Thyroid gland (tissue), 4 donors: Measurements from ENCODE around the gene CNN1. TPM values are rescaled to one million over a fixed set of nuclear protein-coding genes. Genes with fewer than 3 reads are reported as not detected.

Experiments
- DNase-seq, 2 donors: peaks; one replicate each; pipeline ENCODE4 v3.0.0-alpha.2; 2019
- H3K27ac ChIP-seq, 3 donors: fragments of 200-600 bp; sonication (generic); 1 replicate in 2 of 3; 2 replicates in 1 of 3; pipeline ENCODE4 v1.5.1; 2016 to 2019; ENCODE audit warnings: mild to moderate bottlenecking in 1 of 3, moderate library complexity in 1 of 3
- H3K27me3 ChIP-seq: fragments of 200-600 bp; sonication (generic); one replicate; pipeline ENCODE4 v1.5.1; 2019
- H3K36me3 ChIP-seq, 2 donors: fragments of 200-600 bp; sonication (generic); one replicate each; pipeline ENCODE4 v1.5.1; 2016 to 2019
- H3K4me1 ChIP-seq, 2 donors: fragments of 200-600 bp; sonication (generic); one replicate each; pipeline ENCODE4 v1.5.1; 2017 to 2019
- H3K4me3 ChIP-seq, 3 donors: fragments of 200-600 bp; sonication (generic); replicated peaks in 1 of 3; 1 replicate in 2 of 3; 2 replicates in 1 of 3; pipeline ENCODE4 v1.5.1; 2016; ENCODE audit warnings: mild to moderate bottlenecking in 1 of 3
- H3K9me3 ChIP-seq: fragments of 200-600 bp; sonication (generic); one replicate; pipeline ENCODE4 v1.5.1; 2017
- POLR2A ChIP-seq, 2 donors: fragments of 450-650 bp; IDR thresholded peaks; one replicate each; pipeline ENCODE4 v1.6.1; 2017; ENCODE audit warnings: antibody characterized with exemption in 2 of 2, mild to moderate bottlenecking in 2 of 2, moderate library complexity in 1 of 2
- WGBS, 2 donors: methylation state at CpG; one replicate each; pipeline ENCODE4 v1.1.5; 2017; 5-methylcytosine and 5-hydroxymethylcytosine counted together
- intact Hi-C: fragments of 100-400 bp; cut with DNase I; formaldehyde crosslinking; loops from one replicate; pipeline ENCODE4 v1.15.1; 2023
- total RNA-seq, 4 donors: library from RNA; depleted of rRNA; stranded (reverse); fragments of >200 nt; gene quantifications; one replicate each; pipeline ENCODE4 v1.2.3, GENCODE V29; 2016
- TF ChIP-seq, protein P1 (sequence below), 6 experiments: fragments of 200-600 bp in 3 of 6; fragments of 450-650 bp in 3 of 6; sonication (generic) in 3 of 6; IDR thresholded peaks; one replicate each; pipeline ENCODE4 v1.5.1; 2016 to 2019; ENCODE audit warnings: antibody characterized with exemption in 6 of 6, mild to moderate bottlenecking in 2 of 6, inconsistent platforms in 1 of 6, moderate library complexity in 1 of 6

CNN1 gene
- total RNA-seq, 4 donors from 2014 or later = 6.3 to 21.6 (median 8.7) TPM

DNA sequence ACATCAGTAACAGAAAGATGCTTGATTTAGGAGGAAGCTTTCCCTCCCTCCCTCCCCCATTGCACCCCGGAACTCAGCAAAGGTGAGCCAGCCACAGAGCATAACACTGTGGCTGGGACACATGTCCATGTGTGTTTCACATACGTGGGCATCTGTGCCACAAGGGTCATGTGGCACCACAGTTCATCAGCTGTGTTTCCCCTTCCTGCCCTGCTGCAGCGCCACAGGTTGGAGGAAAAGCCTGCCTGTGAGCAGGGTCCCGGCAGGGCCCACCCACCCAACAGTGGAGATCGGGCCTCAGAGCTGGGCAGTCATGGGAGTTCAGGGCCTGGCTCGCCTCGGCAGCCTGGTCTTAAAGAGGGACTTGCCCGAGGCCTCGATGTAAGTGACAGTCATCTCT, 36.0 kb downstream of the CNN1 start:
- H3K9me3 ChIP-seq = no peaks in the 10 kb centered on the region
- H3K4me3 ChIP-seq = no peak overlapping the region
- peaks cover 4 to 7% of the 10 kb centered on the region in 2 donors for H3K4me1 ChIP-seq
- intact Hi-C loops = no loop called here
- 66 to 89% methylated on average over 5 to 7 of the region's 9 CpGs for WGBS, 2 donors
- H3K36me3 ChIP-seq = no peaks in the 10 kb centered on the region
- DNase-seq = no peak
- H3K27ac ChIP-seq = no peak overlapping the region
- no peaks in the 10 kb centered on the region for H3K27me3 ChIP-seq
- TF ChIP-seq, protein P1, sequence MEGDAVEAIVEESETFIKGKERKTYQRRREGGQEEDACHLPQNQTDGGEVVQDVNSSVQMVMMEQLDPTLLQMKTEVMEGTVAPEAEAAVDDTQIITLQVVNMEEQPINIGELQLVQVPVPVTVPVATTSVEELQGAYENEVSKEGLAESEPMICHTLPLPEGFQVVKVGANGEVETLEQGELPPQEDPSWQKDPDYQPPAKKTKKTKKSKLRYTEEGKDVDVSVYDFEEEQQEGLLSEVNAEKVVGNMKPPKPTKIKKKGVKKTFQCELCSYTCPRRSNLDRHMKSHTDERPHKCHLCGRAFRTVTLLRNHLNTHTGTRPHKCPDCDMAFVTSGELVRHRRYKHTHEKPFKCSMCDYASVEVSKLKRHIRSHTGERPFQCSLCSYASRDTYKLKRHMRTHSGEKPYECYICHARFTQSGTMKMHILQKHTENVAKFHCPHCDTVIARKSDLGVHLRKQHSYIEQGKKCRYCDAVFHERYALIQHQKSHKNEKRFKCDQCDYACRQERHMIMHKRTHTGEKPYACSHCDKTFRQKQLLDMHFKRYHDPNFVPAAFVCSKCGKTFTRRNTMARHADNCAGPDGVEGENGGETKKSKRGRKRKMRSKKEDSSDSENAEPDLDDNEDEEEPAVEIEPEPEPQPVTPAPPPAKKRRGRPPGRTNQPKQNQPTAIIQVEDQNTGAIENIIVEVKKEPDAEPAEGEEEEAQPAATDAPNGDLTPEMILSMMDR (IDR thresholded peaks at IDR 0.05) = no peak
- TF ChIP-seq POLR2A (IDR thresholded peaks at IDR 0.05) = no peak

DNA sequence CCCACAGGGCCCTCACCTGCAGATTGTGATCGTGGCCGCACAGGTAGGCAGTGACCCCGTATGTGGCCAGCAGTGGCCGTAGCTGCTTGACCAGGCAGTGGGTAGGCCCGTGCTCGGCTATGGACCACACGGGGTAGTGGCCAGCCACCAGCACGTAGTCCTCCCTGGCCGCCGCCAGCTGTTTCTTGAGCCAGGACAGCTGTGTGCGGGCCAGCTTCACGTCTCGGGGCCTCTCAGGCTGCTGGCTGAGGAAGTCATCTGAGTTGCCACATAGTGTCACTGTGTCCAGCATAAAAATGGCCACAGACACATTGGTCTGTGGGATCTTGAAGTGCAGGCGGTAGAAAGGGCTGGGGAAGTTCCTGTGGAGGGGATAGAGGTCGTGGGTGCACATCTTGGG, 37.6 kb downstream of the CNN1 start:
- no peak for TF ChIP-seq POLR2A (IDR thresholded peaks at IDR 0.05)
- TF ChIP-seq, protein P1 (IDR thresholded peaks at IDR 0.05) = no peak
- intact Hi-C loops = no loop called here
- WGBS, 2 donors = 81 to 88% methylated on average over 3 to 6 of the region's 15 CpGs
- no peaks in the 10 kb centered on the region for H3K27me3 ChIP-seq
- H3K4me1 ChIP-seq = peaks cover 4 to 8% of the 10 kb centered on the region in 2 donors
- no peaks in the 10 kb centered on the region for H3K36me3 ChIP-seq
- H3K9me3 ChIP-seq = no peaks in the 10 kb centered on the region
- no peak overlapping the region for H3K27ac ChIP-seq
- no peak for DNase-seq
- H3K4me3 ChIP-seq = no peak overlapping the region

DNA sequence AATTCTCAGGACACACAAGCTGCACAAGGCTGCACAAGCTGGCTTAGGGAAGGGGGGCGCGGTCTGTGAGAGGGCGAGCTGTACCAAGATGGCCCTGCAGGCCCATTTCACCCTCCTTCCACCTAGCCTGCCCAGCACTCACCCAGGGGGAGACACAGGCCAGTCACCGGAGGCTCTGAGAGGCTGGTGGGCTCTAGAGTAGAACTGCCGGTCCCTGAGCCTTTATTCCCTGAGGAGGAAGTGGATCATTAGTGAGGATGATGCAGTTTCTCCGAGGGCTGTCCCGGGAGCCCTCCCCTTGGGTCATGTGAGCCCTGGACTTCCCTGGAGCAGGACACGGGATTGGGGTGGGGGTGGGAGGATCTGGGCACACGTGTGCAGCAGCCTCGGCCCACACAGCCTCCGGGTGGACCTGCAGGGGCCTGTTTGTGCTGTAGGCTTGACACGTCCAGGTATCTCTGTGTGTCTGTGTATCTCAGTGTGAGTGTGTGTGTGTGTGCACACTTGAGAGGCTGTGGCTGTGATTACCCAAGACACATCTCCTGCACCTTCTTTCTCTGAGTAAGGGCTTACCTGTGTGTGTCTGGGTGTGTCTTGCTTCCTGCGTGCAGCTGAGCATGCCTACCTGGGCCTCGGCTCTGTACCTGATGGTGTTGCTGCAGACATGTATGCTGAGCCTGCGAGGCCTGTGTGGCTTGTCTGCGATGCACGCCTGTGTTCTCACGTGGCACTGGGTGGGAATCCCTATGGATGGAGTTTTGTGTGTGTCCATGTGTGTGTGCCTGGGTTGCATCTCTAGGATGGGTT, 39.0 kb downstream of the CNN1 start, which contains the start of gene ACP5:
Gene ACP5 (minus strand): TSS at position 195 of the 807 bp plus-strand sequence. CDS start 328 bp downstream, outside the sequence.
- intact Hi-C loops = no loop called here
- no peaks in the 10 kb centered on the region for H3K36me3 ChIP-seq
- H3K4me1 ChIP-seq = peaks cover 8 to 17% of the 10 kb centered on the region in 2 donors
- no peak for DNase-seq
- no peaks in the 10 kb centered on the region for H3K9me3 ChIP-seq
- 79 to 80% methylated on average over 11 to 12 of the region's 18 CpGs for WGBS, 2 donors
- H3K27ac ChIP-seq = no peak within 1 kb of the TSS
- no peaks in the 10 kb centered on the region for H3K27me3 ChIP-seq
- H3K4me3 ChIP-seq = peak within 1 kb of the TSS in 2 of 3 donors; percentile 1 to 20
- TF ChIP-seq, protein P1 (IDR thresholded peaks at IDR 0.05) = no peak
- TF ChIP-seq POLR2A (IDR thresholded peaks at IDR 0.05) = no peak

DNA sequence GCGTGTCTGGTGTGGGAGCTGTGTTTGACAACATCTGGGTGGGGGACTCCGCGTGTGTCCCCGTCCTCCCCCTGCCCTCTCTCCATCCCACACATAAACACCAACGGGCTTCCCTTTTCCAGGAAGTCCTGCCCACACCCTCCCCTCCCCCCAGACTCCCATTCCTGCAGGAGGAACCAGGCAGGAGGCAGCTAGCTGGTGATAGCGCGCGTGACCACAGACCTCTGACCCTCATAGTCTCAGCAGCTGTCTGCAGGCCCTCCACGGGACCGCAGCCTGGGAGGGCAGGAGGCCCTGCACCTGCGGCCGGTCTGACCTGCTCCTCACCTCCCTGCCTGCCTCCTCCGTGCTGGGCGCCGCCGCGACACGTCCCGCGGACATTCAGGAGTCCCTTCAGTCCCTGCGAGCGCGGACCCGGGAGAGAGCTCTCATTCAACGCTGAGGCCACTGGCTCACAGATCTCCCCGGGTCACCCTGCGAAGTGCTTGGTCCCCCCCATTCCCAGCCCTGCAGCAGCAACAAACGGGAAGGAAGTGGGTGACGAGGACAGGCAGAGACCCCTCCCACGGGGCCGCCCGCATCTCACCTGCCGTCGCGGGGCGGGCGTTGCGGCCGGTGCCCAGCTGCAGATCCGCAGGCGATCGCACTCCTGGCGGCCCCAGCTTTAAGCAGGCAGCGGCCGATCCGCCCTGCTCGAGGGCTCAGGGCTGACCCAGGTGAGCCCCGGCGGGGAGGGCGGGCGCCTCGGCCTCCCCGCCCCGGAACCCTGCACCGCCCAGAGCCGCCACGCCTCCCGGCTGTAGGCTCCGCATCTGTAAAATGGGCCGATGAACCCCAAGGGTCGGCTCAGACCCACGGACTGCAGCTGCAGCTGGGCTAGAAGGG, 39.8 kb downstream of the CNN1 start:
- intact Hi-C loops = no loop called here
- H3K36me3 ChIP-seq = no peaks in the 10 kb centered on the region
- H3K4me3 ChIP-seq = peak overlapping the region in 2 of 3 donors; percentile 1 to 20
- TF ChIP-seq, protein P1 (IDR thresholded peaks at IDR 0.05) = no peak
- no peak for TF ChIP-seq POLR2A (IDR thresholded peaks at IDR 0.05)
- WGBS, 2 donors = 18 to 28% methylated on average over 13 to 29 of the region's 62 CpGs
- peak; percentile 24 to 37 for DNase-seq
- H3K9me3 ChIP-seq = no peaks in the 10 kb centered on the region
- no peak overlapping the region for H3K27ac ChIP-seq
- no peaks in the 10 kb centered on the region for H3K27me3 ChIP-seq
- H3K4me1 ChIP-seq = peaks cover 8 to 17% of the 10 kb centered on the region in 2 donors
